GM12891 (cell line): ENCODE results near the gene TMEM44.

Experiments used
- POLR2A ChIP-seq: IDR thresholded peaks from 2 replicates; pipeline ENCODE4 v1.6.1; 2011; ENCODE audit warnings: low read depth, low read length, control low read depth
- POLR2AphosphoS5 ChIP-seq: IDR thresholded peaks from 2 replicates; pipeline ENCODE4 v1.6.1; 2011; ENCODE audit warnings: low read depth, low read length, control low read depth
- SPI1 ChIP-seq: IDR thresholded peaks from 2 replicates; pipeline ENCODE4 v1.6.1; 2011; ENCODE audit warnings: low read depth, low read length, control low read depth
- TAF1 ChIP-seq: IDR thresholded peaks from 2 replicates; pipeline ENCODE4 v1.6.1; 2011; ENCODE audit warnings: low read depth, low read length, control low read depth

DNA sequence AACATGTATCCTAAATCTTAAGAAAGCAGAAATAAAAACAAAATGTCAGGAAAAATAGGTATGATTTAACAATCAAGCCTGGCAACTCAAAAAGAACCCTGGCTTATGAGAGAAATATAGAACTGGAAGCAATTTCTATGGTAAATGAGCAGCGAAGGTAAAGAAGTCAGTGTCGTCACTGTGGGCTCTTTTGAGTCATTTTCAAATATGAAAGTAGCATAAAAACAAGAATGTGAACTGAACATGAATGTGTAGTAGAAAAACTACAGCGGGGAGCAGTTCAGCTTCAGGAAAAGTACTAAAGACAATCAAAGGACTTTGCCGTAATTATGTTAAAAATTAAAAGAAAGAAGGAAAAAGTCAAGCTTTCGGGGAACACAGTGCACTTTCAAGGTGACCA lies 21.2 kb upstream of the TMEM44 start:
- TF ChIP-seq TAF1 = no peak
- no peak for TF ChIP-seq POLR2A
- no peak for TF ChIP-seq POLR2AphosphoS5
- no peak for TF ChIP-seq SPI1
